Neural crest cell (in vitro differentiated cells): ENCODE results near the gene ARFIP1. TPM values are rescaled to one million over a fixed set of nuclear protein-coding genes. Genes with fewer than 3 reads are reported as not detected.
A peak's percentile ranks its signal among the peaks of the same experiment; 100 is the strongest.

ENCODE experiments used
- DNase-seq: peaks from one replicate; pipeline ENCODE4 v3.0.0; 2021; ENCODE audit warnings: low read depth, mixed read lengths, low spot score
- H3K27ac Mint-ChIP-seq: one replicate; pipeline ENCODE4 v1.8.0; 2021; ENCODE audit warnings: mild to moderate bottlenecking, mixed read lengths; ENCODE audit not compliant: unreplicated experiment
- H3K27me3 Mint-ChIP-seq: 2 replicates; pipeline ENCODE4 v1.8.0; 2021; ENCODE audit warnings: low read depth, mild to moderate bottlenecking, mixed read lengths
- H3K36me3 Mint-ChIP-seq: 2 replicates; pipeline ENCODE4 v1.8.0; 2021; ENCODE audit warnings: low read depth, mild to moderate bottlenecking, mixed read lengths
- H3K4me1 Mint-ChIP-seq: 2 replicates; pipeline ENCODE4 v1.8.0; 2021; ENCODE audit warnings: mixed read lengths
- H3K4me3 Mint-ChIP-seq: one replicate; pipeline ENCODE4 v1.8.0; 2021; ENCODE audit warnings: mild to moderate bottlenecking, mixed read lengths
- H3K9me3 Mint-ChIP-seq: 2 replicates; pipeline ENCODE4 v1.8.0; 2021; ENCODE audit warnings: mixed read lengths
- CTCF ChIP-seq: fragments of 200-600 bp; sonication (generic); conservative IDR thresholded peaks from 2 replicates; pipeline ENCODE4 v1.5.0; 2021; ENCODE audit warnings: antibody characterized with exemption, mild to moderate bottlenecking
- total RNA-seq: library from RNA; stranded (reverse); gene quantifications from 2 replicates; pipeline ENCODE4 v1.2.1, GENCODE V29; 2021

Gene ARFIP1
- total RNA-seq, 1 donor from 2014 or later, result 37.4 TPM

GRCh38 chr4:152917543-152918395 is 138.0 kb downstream of the ARFIP1 start:
- H3K27ac Mint-ChIP-seq, result peak overlapping the region; percentile 94
- DNase-seq, result no peak
- H3K36me3 Mint-ChIP-seq, result peaks cover 48% of the 10 kb centered on the region
- peaks cover 14% of the 10 kb centered on the region for H3K9me3 Mint-ChIP-seq
- peaks cover 44% of the 10 kb centered on the region for H3K4me1 Mint-ChIP-seq
- peak overlapping the region; percentile 64 for H3K4me3 Mint-ChIP-seq
- TF ChIP-seq CTCF, result no peak
- no peaks in the 10 kb centered on the region for H3K27me3 Mint-ChIP-seq

DNA sequence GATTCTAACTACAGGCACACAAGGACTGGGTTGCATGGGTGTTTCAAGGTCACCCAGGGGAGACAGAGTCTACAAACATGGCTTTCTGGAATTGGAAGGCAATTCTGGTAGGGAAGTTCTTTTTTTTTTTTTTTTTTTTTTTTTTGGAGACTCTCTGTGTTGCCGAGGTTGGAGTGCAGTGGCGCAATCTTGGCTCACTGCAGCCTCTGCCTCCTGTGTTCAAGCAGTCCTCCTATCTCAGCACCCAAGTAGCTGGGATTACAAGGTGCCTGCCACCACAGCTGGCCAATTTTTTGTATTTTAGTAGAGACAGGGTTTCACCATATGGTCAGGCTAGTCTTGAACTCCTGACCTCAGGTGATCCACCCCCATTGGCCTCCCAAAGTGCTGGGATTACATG is 140.1 kb downstream of the ARFIP1 start:
- Mint-ChIP-seq H3K4me3 (no peak overlapping the region), H3K36me3 (peaks cover 37% of the 10 kb centered on the region)
- no peak for TF ChIP-seq CTCF

DNA sequence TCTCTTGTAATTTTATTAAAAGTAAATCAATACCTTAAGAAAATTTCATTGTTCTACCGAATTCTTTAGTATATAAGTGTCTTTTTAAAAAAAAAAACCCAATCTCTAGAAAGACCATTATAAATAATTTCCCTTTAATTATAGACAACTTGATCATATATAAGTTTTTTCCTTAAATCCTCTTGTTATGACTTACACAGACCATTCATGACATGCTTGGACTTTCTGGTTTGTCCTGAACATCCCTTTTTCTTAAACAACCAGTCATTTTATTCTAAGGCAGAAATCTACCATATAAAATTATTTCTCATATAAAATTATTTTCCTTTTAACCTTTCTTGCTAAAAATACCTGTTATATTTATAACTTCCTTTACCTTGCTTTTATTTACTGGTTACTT is 141.0 kb downstream of the ARFIP1 start:
- TF ChIP-seq CTCF, result no peak
- H3K4me1 Mint-ChIP-seq, result peaks cover 28% of the 10 kb centered on the region
- H3K27ac Mint-ChIP-seq, result no peak overlapping the region
- H3K27me3 Mint-ChIP-seq, result no peaks in the 10 kb centered on the region
- peaks cover 17% of the 10 kb centered on the region for H3K9me3 Mint-ChIP-seq
- no peak overlapping the region for H3K4me3 Mint-ChIP-seq
- DNase-seq, result peak; percentile 36
- H3K36me3 Mint-ChIP-seq, result peaks cover 41% of the 10 kb centered on the region

More for the DNA sequence above, 140.1 kb downstream of the ARFIP1 start:
- Mint-ChIP-seq H3K27me3 (no peaks in the 10 kb centered on the region), H3K9me3 (peaks cover 14% of the 10 kb centered on the region), H3K27ac (no peak overlapping the region), H3K4me1 (peaks cover 35% of the 10 kb centered on the region)
- no peak for DNase-seq

DNA sequence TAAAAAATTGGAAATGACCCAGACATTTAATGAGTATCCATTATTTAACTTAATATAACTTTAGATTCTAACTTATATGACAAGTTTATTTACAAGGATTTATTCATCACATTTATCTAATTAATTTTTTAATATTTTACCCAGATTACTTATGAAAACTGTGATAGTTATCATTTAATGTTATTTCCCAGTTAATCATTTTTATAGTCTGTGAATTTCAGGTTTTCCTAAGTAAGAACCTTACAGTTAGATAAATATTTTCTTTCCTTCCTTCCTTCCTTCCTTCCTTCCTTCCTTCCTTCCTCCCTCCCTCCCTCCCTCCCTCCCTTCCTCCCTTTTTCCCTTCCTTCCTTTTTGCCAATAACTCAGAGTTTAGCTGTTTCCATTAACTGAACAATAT is 141.5 kb downstream of the ARFIP1 start:
- H3K4me1 Mint-ChIP-seq, result peaks cover 30% of the 10 kb centered on the region

DNA sequence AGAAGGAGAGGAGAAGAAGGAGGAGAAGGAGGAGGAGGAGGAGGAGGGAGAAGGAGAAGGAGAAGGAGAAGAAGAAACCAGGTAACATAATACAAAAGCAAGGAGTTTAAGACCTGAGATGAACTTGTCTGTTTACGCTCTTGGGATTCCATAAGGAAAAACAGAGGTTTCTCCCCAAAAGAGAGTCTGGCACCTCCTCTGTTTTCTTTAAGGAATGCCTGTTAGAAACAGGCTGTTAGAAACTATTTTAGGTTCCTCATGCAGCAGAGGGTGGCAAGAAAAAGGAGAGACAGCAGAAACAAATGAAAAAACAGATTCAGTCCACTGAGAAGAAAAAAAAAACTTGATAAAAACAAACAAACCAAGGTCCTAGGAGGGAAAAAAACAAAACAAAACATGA is 146.1 kb downstream of the ARFIP1 start:
- no peaks in the 10 kb centered on the region for H3K27me3 Mint-ChIP-seq
- H3K4me3 Mint-ChIP-seq, result no peak overlapping the region
- no peak for DNase-seq
- H3K4me1 Mint-ChIP-seq, result peaks cover 31% of the 10 kb centered on the region
- peaks cover 25% of the 10 kb centered on the region for H3K36me3 Mint-ChIP-seq
- TF ChIP-seq CTCF, result no peak
- H3K27ac Mint-ChIP-seq, result no peak overlapping the region
- peaks cover 8% of the 10 kb centered on the region for H3K9me3 Mint-ChIP-seq

More for the DNA sequence above, 141.5 kb downstream of the ARFIP1 start:
- Mint-ChIP-seq H3K27me3 (no peaks in the 10 kb centered on the region), H3K27ac (no peak overlapping the region), H3K36me3 (peaks cover 41% of the 10 kb centered on the region), H3K9me3 (peaks cover 17% of the 10 kb centered on the region), H3K4me3 (no peak overlapping the region)
- TF ChIP-seq CTCF, result no peak
- no peak for DNase-seq
